Keratinocyte (primary cell): Measurements from ENCODE around the gene ANKRD39.

Experiments
- CTCF ChIP-seq, 3 experiments: IDR thresholded peaks in 1 of 3; conservative IDR thresholded peaks in 1 of 3; optimal IDR thresholded peaks in 1 of 3; 2 replicates in 2 of 3; 3 replicates in 1 of 3; pipeline versions ENCODE3 to v1.5.1; 2011; ENCODE audit warnings: low read length in 3 of 3, mild to moderate bottlenecking in 3 of 3, moderate library complexity in 2 of 3, control low read depth in 1 of 3, inconsistent platforms in 1 of 3; ENCODE audit not compliant: insufficient read depth in 2 of 3; ENCODE audit errors: extremely low read depth in 1 of 3
- EZH2 ChIP-seq: IDR thresholded peaks from one replicate; pipeline ENCODE4 v1.6.1; 2012; ENCODE audit warnings: inconsistent platforms, mild to moderate bottlenecking, low read length, moderate library complexity

GRCh38 chr2:96860065-96861029 is 2.5 kb upstream of the ANKRD39 start:
- TF ChIP-seq CTCF (optimal IDR thresholded peaks at IDR 0.05 in 1 of 3, IDR thresholded peaks at IDR 0.05 in 1 of 3, conservative IDR thresholded peaks at IDR 0.05 in 1 of 3; ENCODE audit: extremely low read depth in 1 of 3, insufficient read depth in 2 of 3, low read length in 3 of 3): no peak
- no peak for TF ChIP-seq EZH2
